Stimulated activated CD8-positive, alpha-beta memory T cell treated with anti-CD3 and anti-CD28 coated beads, Interleukin-12 subunit alpha, Interleukin-12 subunit beta, amount 100 ng/mL, for 24 hours (primary cell): ENCODE data around the gene MAGEA12.
"Not testable (repeated sequence)": the region's sequence is repeated elsewhere in the genome, so short reads cannot be mapped to it uniquely, and the experiment has no call there.

Experiments
- DNase-seq: peaks from one replicate; pipeline ENCODE4 v3.0.0-alpha.2; 2020; ENCODE audit errors: extremely low read depth

MAGEA12 gene

DNA sequence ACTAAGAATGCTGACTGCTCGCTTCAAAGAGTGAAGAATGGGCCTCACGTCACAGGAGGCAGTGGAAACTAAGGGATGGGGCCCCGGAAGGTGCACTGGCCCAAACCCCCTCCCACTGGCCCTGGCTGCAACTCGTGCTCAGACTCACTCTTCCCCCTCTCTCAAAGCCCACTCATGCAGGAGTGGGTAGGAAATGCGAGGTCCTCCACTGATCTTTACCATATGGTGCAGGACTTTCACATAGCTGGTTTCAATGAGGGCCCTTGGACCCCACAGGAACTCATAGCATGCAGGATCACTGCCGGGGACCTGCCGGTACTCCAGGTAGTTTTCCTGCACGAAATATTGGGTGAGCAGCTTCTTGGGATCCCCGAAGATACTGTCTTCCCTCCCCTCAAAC, 33.0 kb downstream of the MAGEA12 start:
- not testable (repeated sequence) for DNase-seq

DNA sequence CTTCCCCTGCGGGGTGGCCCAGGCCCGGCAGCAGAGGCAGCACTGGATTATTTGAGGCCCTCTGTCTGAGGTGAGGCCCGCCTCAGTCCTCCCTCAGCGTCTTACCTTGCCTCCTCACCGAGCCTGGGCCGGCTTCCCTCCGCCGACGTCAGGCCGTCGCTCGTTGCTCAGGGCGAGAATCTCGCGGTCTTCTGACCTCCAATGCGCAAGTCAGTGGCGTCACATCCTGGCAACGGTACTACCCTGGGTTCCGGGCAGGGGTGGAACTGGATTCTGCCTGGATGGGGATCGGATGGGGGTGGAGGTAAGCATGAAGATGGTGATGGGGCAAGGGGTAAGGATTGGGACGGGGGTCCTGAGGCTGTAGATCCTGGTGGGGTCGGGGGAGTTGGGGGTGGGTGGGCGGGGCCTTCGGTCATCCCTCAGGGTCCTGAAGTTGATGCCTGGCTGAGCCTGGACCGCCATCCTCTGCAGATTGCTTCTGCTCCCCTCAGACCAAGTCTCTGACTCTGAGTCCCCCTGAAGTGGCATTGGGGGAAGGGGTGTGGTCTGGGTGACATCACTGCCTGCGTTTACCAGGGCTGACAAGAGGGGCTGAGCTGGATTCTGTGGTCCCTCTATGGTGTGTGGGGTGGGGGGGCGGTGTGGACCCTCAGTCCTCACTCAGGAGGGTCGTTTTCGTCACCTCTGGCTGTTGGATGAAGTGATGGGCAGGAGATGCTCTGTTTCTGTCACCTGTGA, 36.2 kb downstream of the MAGEA12 start, which contains the start of gene MAGEA6:
MAGEA6 (minus strand) TSS at position 141 of the 741 bp plus-strand sequence. CDS start 2,039 bp downstream, outside the sequence.
- DNase-seq: not testable (repeated sequence)

DNA sequence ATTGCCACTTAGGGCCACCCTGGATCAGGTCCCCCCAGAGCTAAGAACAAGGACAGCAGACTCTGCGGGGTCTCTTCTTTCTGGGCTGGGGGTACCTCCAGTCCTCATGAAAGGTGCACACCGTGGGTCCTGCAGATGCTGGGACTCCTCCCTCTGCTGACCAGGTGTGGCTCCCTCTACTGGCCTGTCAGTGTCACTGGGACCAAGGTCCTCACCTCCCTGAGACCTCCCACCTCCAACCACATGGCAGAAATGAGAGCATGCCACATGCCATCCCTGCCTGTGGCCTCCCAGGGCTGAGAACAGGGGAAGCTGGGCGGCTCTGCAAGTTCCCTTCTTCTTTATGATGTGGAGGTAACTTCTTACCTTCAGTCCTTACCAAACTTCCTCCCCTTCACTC, 53.5 kb downstream of the MAGEA12 start:
- not testable (repeated sequence) for DNase-seq
